Measurements from ENCODE around the gene EEFSEC. TPM values are rescaled to one million over a fixed set of nuclear protein-coding genes. Genes with fewer than 3 reads are reported as not detected.

Gene EEFSEC
- total RNA-seq, 1 donor from 2014 or later, result 19.3 TPM

DNA sequence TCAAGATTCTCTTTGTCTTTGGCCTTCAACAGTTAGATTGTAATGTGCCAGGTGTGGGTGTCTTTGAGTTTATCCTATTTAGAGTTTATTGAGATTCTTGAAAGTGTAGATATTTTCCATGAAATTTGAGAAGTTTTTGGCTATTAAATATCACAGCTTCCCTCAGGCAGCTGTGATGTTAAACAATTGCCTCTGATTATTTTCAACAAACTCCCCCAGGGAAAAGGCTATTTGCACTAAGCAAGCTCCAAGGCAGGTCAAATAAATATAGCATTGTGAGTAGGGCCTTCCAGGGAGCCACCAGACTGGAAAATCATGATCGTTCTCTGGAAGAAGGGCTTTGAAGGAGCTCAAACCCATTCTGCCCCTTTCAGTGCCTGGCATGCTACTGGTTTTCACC is 107.0 kb downstream of the EEFSEC start:
- intact Hi-C loops (cut with DNase I), result no loop called here

DNA sequence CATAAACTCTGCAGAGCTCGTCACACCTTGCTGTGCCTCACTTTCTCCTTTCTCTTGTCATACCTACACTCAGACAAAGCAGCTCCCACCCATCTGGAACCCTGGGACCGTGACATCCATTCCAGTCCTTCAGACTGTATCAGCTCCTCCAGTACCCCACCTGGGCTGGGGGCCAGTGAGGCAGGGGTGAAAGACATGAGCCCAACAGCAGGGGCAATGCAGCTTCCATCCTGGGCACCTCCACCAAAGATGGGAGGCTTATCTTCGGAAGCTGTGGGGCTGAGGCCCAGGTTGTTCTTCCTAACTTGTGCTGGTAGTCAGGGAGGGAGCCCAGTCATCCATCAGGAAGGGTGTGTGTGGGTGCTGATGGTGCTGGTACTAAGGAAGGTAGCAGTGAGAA is 109.2 kb downstream of the EEFSEC start:
- intact Hi-C loops (cut with DNase I), result no loop called here
- DNase-seq (ENCODE audit: low spot score), result no peak

More for the DNA sequence above, 107.0 kb downstream of the EEFSEC start:
- no peak for DNase-seq (ENCODE audit: low spot score)

DNA sequence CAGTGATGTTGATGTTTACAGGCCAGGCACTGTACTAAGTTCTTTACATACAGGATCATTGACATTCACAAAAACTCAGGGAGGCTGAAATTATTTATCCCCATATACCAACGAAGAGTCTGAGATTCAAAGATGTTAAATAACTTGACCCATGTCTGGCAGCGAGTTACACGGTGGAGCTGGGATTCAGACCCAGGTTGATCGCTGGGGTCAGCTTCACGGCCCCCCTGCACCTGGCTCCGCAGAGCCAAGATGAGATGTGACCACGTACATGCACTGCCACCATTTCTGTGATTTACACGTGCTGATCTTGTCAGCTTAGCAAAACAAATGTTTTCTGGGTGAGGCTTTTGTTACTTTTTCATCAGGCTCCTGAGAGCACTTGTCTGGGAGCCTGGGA is 109.8 kb downstream of the EEFSEC start:
- intact Hi-C loops (cut with DNase I), result no loop called here
- DNase-seq (ENCODE audit: low spot score), result no peak

DNA sequence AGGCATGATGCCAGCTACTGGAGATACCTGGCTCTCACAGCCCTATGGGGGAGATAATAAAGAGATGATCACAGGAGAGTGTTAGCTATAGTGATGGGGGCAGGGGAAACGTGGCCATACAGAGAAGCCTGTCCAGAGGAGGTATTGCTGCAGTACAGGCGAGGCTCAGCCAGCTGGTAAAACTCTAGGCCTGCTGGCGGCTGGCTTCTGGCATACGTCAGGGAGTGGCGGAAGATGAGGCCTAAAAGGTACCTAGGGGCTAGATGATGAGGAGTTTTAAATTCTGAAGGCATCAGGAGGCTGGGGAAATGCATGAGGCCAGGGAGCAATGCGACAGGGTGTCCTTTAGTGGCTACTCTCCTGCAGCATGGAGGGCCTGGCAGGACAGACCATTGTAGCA is 110.7 kb downstream of the EEFSEC start:
- DNase-seq (ENCODE audit: low spot score), result no peak
- intact Hi-C loops (cut with DNase I), result no loop called here

DNA sequence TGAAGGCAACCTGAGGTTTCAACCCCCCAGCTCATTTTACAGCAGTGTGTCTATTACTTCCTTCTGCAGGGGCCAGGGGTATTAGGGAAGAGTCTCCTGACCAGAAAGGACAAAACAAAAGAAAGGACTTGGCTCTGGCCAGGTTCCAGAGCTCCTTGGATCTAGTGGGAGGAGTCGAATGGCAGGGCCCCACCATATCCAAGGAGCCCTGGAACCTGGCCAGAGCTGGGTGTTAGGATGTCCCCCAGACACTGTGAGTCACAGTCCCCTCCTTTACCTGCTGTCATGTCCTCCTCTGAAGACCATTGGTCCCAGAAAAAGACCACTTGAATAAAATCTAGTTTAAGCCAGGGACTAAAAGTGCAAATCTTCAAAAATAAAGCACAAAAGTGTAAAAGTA is 113.2 kb downstream of the EEFSEC start:
- no peak for DNase-seq (ENCODE audit: low spot score)
- intact Hi-C loops (cut with DNase I), result no loop called here

DNA sequence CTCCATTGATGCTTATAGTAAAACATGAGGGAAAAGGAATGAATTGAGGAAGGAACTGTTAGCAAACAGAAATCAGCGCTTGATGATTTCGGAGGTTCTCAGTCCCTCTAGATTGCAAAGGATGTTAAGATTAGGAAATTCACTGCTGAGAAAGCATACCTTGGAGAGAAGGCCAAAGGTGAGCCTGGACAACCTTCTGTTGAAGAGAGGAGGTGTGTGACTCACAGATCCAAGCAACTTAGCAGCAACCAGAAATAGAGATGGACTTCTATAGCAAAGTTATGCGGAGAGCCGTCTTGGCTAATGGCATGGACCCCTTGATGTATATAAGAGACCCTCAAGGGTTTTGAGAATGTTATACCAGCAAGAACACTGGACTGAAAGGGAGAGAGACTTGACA is 114.3 kb downstream of the EEFSEC start:
- intact Hi-C loops (cut with DNase I), result no loop called here

DNA sequence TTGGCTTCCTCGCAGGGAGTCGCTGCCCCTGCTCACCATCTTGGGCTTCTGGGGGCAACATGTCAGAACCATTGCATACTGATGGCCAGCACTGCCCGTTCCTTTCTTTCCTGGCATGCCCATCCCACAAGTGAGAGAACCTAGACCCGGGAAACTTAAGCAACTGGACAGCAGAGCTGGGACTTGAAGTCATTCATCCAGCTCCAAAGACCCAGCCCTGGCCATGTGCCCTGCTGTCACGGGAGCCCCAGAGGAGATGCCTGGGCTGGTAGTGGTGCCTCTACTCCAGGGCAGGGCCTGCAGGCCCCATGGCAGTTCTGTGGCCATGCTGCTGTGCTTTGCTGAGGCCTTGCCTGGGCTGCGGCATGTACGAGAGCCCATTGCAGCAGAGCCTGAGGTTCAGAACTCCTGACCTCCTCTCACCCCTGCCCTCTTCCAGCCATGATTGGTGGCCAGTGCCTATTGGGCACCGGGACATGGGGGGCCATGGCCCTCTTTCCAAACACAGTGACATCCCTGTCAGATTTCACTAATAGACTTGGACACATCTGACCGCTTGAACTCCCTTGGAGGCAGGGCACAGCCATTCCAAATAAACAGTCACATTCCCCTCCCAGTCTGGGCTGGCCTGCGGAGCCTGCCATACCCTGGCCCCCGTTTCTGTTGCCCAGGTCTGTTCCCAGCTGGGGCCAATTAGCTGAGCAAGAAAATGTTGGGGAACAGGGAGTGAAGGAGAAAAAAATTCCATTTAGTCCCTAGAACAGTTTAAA is 115.9 kb downstream of the EEFSEC start:
- no peak for DNase-seq (ENCODE audit: low spot score)
- intact Hi-C loops (cut with DNase I), result no loop called here

More for the DNA sequence above, 114.3 kb downstream of the EEFSEC start:
- no peak for DNase-seq (ENCODE audit: low spot score)

DNA sequence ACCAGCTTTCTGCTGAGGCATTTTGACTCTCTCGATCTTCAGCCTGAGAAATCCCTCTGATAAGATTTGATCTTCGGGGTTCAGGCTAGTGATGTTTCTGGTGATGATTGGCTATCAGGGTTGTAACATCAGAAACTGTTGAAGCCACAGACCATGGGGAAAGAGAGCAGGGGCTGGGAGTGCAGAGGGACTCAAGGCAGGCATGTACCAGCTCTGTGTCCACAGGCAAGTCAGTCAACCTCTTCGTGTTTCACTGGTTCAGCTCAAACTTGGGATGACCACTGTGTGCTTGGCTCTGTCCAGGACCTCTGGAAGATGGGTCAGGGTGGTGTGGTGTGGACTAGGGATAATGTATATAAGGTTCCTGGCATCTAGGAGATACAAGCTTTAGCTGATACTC is 116.5 kb downstream of the EEFSEC start:
- intact Hi-C loops (cut with DNase I), result no loop called here
- DNase-seq (ENCODE audit: low spot score), result no peak

DNA sequence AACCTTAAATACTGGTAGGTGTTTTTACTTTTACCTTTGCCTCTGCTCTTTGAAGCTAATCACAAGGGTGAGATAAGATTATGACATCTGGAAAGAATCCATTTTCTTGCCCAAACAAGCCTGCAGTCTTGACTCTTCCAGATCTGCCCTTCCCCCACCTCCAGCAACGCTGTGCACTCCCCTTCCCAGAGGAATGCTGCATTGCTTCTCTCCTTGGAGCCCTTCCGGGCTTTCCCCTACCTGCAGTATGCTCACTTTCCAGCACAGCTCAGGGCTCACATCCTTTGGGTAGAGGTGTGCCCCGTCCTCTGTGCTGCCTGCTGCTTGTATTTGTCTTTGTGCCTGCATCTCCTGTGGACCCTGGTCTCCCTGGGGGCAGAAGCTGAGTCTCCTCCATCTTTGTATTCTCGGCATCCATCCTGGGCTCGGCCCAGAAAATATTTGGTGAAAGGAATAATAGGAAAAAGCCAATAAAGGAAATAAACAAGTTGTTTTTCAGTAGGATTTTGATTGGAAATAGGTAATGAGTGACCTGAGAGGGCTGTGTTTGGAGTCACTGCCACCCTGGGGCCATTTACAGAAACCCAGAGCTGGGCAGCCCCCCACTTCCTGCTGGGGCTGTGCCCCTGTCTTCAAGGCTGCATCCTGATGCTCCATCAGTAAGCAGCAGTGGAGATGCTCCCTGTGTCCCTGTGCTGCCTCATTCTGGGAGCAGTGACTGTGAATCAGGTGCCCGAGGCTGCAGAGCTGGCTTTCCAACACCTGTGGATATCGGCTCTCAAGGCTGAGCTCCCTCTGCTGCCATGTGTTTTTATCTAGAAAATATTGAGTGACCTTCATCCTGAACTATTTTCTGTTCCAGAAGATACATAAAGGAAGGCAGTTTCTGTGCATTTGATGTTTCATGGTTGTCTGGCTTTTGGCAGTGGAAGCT is 117.5 kb downstream of the EEFSEC start:
- intact Hi-C loops (cut with DNase I), result no loop called here
- DNase-seq (ENCODE audit: low spot score), result no peak

DNA sequence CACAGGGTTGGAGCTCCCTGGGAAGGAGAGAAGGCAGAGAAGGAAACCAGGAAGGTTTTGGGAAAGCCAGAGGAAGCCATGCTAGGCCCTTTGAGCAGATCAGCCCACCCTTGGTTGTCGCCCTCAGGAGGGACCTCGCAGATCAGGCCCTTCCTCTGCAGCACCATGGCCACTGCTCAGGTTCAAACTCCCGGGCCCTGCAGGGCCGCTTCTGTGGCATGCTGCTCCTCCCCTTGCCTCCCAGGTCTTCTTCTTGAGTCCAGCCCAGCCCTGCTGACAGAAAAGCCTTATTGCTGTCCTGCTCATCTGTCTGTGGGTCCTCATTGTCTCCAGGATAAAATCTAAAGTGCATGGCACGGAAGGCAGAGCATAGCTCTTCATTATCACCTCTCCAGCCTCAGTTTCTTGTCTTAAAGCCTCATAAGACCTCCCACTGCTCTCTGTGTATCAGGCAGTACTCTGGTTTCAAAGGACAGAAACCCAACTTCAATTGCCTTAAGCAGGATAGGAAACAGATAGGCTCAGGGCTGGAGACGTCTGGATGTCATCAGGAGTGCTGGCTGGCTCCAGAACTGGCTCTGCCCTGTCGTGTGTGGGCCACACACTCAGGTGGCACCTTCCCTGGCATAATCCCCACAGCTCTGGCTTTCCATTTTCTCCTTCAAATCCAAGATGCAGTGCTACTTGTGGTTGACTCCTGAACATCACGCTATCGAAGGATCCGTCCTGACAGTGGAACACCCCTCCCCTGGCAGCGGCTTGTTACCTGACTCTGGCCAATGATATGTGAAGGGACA is 118.5 kb downstream of the EEFSEC start:
- DNase-seq (ENCODE audit: low spot score), result no peak
- intact Hi-C loops (cut with DNase I), result no loop called here

DNA sequence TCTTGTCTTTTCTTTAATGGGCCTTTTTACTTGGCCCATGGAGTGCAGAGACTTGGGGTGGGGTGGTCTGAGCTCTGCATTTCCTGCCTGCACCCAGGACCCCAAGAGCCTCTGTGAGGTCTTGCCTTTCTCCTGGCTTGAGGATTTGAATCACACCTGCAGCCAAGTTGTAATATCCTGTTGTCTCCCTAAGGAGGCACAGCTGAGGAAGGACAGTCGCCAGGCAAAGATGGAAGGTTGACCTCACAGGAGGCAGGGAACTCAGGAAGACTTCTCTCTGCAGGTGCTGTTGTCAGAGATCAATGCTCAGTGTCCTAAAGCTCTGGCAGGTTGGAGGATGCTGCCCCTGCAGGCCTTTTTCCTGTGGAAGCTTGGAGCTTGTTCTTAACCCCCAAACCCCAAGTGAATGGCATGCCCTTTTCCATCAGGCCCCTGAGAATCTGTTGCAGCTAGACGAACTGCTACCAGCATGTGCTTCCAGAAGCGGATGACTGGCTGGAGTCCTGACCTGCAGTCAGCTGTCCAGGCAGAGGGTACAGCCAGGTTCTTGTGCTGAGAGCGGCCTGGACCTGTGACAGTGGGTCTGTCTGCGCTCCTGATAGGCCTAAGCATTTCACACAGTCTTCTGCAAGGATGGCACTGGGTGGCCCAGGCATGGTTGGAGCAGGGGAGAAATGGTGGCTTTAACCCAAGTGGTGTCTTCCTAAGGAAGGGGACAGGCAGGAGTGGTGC is 120.0 kb downstream of the EEFSEC start:
- no peak for DNase-seq (ENCODE audit: low spot score)
- intact Hi-C loops (cut with DNase I), result no loop called here

DNA sequence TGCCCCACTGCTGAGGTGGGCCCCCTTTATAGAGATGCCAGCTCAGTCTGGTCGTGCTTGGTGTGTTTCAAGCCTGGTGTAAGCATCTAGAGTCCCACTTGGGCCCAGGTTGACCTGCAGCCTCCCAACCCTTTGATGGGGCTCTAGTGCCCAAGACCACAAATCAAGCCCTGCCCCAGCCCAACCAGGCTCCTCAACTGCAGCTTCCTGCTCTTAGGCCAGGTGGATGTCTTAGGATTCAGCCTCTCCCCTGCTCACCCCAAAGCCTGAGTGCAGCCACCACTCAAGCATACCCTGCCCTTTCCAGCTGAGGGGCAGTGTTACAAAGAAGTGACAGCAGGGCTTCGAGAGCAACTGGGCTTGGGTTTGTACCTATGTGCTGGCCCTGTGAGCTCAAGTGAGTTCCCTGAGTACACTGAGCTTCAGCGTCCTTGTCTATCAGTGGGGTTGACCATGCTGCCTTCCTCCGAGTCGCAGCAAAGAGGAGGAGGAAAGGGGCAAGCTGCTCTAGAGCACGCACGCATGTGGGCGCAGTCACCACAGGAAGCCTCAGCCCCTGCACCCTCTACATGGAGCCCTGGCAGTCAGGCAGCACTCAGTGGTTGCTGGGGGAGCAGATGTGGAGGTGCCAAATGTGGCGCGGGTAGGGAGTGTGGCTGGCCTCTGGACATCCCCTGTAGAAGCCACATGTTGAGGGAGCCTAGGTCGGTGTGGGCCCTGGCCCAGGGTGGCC is 120.7 kb downstream of the EEFSEC start:
- DNase-seq (ENCODE audit: low spot score), result no peak
- intact Hi-C loops (cut with DNase I), result no loop called here

DNA sequence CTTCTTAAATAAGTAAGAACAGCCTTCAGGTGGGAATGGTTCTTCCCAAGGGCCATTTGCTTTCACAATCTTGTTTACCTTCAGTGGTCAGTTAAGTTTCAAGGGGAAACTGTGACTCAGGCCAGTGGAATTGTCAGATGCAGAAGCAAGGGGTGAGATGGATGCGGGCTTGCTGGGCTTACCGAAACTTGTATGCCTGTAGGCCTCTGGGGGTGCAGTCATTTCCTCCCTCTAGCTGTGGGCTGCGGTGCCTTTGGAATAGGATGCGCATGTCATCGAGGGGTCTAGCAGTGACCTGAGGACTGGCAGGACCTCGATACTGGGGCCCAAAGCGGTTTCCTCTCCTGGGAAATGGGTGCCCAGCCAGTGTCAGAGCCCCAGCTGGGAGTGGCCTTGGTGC is 121.6 kb downstream of the EEFSEC start:
- DNase-seq (ENCODE audit: low spot score), result no peak
- intact Hi-C loops (cut with DNase I), result no loop called here

DNA sequence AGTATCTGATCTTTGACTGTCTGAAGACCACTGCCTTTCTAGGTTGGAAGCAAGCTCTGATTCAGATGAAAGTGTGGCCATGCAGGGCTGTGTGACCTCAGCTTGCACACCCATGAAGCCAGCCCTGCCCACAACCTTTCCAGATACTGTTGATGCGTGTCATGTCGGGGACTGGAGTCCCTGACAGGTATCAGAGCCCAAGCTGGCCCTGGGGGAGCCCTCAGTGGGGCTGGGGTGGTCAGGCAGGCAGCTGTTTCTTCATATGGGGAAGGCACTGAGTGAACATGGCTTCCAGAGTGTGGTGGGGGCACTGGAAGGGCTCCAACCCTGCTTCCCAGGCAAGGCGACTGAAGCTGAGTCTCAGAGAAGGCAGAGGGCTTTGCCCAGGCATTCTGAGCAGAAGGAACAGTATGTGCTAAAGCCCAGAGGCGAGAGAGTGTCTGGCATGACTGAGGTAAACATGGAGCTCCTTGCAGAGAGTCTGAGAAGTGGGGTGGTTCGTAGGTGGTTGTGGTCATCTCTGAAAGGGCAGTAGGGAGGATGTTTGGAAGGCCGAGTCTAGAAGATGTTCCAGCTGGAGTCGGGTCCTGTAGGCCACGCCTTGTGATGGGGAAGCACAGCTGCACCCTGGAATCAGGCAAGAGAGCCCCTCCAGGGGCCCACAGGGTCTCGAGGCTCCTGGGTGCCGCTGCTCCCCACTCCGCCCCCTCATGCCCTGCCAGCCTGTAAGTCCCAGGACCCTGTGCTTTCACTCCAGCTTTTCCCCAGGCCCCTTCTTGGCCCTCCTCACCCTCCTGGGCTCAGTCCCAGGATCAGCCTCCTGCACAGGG is 122.2 kb downstream of the EEFSEC start:
- intact Hi-C loops (cut with DNase I), result no loop called here
- no peak for DNase-seq (ENCODE audit: low spot score)

DNA sequence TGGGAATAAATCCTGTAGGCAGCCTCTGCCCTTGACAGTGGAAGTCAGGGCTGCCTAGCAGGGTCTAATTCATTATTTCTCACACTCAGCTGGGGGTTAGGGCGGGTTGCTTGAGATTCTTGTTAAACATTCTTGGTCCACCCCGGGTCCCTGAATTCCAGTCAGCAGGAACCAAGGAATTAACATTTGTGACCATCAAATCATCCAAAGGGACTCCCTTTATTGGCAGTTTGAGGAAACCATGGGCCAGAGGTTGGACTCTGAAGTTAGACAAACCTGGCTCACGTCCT is 122.8 kb downstream of the EEFSEC start:
- intact Hi-C loops (cut with DNase I), result no loop called here
- no peak for DNase-seq (ENCODE audit: low spot score)

DNA sequence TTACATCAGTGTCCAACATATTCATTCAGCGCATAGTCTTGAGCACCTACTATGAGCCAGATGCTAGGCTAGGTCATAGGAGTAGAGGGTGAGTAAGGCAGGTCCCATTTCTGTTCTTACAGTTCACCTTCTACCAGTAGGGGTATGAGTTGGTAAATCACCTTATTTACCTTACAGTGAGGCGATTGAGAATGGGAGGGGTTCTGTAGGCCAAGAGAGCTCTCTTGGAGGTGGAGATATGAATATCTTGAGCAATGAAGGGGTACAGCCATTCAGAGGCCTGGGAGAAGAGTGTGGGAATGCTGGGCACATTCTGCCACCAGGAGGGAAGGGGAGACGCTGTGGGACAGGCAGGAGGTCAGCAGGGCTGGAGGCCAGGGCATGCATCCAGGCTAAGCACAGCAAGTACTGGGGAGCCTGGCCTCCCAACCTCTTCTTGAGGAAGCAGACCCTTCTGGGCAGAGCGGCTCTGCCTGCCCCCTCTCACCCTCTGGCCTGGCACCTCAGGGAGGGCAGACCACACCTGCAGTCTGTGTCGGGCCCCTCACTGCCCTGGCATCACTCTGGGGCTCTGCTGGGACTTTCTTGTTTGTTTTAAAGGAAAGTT is 123.4 kb downstream of the EEFSEC start:
- DNase-seq (ENCODE audit: low spot score), result no peak
- intact Hi-C loops (cut with DNase I), result no loop called here

DNA sequence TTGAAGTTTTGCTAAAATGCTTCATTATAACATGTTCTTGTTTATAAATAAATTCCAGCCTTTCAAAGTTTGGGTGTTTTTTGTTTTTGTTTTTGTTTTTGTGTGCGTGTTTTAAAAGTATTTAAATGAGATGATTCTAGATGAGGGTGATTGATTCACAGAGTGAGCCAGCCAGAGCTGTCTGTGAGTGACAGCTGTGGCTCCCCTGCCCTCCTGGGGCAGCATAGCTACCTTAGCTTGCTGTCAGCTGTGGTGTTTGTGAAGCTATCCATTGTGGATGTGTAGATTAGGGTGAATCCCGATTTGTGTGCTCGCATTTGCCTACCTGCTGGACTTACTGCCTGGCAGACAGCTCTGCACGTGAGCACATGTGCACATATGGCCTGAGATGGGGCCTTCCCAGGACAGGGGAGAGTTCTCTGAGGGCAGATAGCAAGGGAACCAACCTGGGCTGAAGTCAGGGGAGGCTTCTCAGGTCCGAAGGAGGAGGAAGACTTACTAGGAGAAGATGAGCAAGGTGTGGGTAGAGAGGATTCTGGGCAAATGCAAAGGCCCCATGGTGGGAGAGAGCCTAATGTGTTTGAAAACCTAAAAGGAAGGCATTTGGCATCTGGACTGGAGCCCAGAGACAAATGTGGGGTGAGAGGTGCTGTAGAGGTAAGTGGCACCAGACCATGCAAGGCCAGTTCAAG is 124.2 kb downstream of the EEFSEC start:
- no peak for DNase-seq (ENCODE audit: low spot score)
- intact Hi-C loops (cut with DNase I), result no loop called here

All from cardiac septum (tissue), 1 donor.